Stimulated activated CD8-positive, alpha-beta memory T cell treated with anti-CD3 and anti-CD28 coated beads, Interleukin-7, amount 100 ng/mL, for 24 hours (primary cell): ENCODE measurements around the gene OR11G2.
"Not testable (repeated sequence)": the region's sequence is repeated elsewhere in the genome, so short reads cannot be mapped to it uniquely, and the experiment has no call there.

Experiments
- DNase-seq: peaks from one replicate; pipeline ENCODE4 v3.0.0-alpha.2; 2020; ENCODE audit warnings: low read depth

Gene OR11G2

GRCh38 chr14:20190596-20190995, at the start of gene OR11G2:
TSS of gene OR11G2 (plus strand) at chr14:20190896. CDS start at chr14:20197438, 6,542 bp downstream.
- no peak for DNase-seq

GRCh38 chr14:20143911-20144310, 46.8 kb upstream of the OR11G2 start:
- DNase-seq, result no peak

- no peak for DNase-seq
Observed at GRCh38 chr14:20144820-20145219, 45.9 kb upstream of the OR11G2 start.

GRCh38 chr14:20164462-20164861, 26.2 kb upstream of the OR11G2 start:
- no peak for DNase-seq

- no peak for DNase-seq
Observed at GRCh38 chr14:20167091-20167490, 23.6 kb upstream of the OR11G2 start.

DNA sequence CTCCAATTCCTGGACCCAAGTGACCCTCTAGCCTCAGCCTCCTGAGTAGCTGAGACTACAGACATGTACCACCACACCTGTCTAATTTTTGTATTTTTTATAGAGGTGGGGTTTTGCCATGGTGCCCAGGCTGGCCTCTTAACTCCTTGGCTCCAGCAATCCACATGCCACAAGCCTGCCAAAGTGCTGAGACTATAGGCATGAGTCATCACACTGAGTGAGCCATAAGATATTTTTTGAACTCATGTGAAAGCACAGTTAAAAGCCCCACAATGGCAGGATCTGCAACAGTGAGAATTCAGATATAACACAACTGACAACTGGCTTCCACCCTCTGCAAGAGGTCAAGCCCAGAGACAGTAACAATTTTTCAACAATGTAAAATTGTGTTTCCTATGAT, 20.8 kb upstream of the OR11G2 start:
- not testable (repeated sequence) for DNase-seq

DNA sequence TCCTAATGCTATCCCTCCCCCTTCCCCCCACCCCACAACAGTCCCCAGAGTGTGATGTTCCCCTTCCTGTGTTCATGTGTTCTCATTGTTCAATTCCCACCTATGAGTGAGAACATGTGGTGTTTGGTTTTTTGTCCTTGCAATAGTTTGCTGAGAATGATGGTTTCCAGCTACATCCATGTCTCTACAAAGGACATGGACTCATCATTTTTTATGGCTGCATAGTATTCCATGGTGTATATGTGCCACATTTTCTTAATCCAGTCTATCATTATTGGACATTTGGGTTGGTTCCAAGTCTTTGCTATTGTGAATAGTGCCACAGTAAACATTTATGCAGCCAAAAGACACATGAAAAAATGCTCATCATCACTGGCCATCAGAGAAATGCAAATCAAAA, 16.5 kb upstream of the OR11G2 start:
- DNase-seq, result not testable (repeated sequence)

GRCh38 chr14:20176330-20176729, 14.4 kb upstream of the OR11G2 start:
- no peak for DNase-seq

- DNase-seq, result no peak
Observed at GRCh38 chr14:20177433-20177974, 13.2 kb upstream of the OR11G2 start.

DNA sequence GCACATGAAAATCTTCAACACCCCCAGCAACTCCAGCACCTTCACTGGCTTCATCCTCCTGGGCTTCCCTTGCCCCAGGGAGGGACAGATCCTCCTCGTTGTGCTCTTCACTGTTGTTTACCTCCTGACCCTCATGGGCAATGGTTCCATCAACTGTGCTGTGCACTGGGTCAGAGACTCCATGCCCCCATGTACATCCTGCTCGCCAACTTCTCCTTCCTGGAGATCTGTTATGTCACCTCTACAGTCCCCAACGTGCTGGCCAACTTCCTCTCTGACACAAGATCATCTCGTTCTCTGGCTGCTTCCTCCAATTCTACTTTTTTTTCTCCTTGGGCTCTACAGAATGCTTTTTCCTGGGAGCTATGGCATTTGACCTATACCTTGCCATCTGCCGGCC, 11.5 kb upstream of the OR11G2 start:
- DNase-seq, result no peak

- no peak for DNase-seq
Observed at GRCh38 chr14:20179880-20180279, 10.8 kb upstream of the OR11G2 start.

DNA sequence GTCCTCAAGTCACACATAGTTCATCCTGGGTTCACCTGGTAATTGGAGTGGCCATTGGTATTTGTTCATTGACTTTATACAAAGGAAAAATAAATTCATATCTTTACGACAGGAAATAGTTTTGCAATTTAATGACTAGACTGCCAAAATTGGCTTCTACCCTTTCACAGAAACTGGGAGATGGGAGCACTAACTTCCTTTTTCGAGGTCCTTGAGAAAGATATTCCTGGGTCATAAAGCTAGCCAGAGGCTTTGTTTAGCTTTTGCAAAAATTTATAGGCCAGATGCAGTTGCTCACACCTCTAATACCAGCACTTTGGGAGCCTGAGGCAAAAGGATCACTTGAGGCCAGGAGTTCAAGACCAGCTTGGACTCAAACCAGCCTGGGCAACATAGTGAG, 10.2 kb upstream of the OR11G2 start:
- no peak for DNase-seq

DNA sequence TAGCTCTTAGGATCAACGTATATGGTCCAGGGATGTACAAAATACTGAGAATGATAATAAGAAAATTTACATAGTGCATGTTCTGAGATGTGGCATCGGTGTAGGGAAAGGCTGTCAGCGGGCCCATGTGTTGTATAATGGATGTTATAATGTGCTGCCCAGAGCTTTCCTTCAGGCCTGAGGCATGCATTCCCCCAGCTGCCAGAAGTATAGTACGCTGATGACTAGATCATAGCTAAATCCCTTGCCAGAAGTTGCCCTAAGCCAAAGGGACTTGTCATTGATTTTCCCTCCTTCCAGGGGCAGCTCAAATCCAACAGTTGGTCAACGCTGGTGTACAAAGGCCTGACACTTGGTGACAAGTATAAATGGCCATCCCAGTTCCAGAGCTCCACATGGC, 6.5 kb upstream of the OR11G2 start:
- DNase-seq, result no peak

DNA sequence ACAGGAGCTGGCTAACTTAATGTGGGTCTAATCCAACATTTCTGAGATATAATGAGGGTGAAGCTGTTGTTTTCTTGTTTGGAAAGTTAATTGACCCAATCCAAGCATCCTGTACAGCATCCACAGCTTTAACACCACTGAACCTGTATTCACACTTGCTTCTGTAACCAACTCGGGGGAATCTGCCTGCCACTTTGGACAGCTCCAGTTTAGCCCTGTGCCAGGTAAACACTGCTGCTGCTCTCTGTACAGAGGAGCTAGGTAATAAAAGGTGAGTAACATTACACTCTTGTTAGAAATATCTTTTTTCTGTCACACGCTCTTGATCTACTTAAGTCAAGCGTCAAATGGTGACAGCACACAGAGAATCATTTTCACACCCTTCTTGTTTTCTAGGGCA, 700 bp downstream of the OR11G2 start:
- DNase-seq, result no peak

- no peak for DNase-seq
Observed at GRCh38 chr14:20194101-20194500, 3.4 kb downstream of the OR11G2 start.

DNA sequence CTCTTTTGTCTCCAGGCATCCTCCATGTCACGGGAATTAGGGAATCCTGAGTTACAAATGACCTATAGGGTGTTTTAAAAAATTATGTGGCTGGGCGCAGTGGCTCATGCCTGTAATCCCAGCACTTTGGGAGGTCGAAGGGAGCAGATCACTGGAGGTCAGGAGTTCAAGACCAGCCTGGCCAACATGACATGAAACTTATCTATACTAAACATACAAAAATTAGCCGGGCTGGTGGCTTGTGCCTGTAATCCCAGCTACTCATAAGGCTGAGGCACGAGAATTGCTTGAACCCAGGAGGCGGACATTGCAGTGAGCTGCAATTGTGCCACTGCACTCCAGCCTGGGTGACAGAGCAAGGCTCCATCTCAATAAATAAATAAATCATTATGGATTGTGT, 4.5 kb downstream of the OR11G2 start:
- DNase-seq, result not testable (repeated sequence)

DNA sequence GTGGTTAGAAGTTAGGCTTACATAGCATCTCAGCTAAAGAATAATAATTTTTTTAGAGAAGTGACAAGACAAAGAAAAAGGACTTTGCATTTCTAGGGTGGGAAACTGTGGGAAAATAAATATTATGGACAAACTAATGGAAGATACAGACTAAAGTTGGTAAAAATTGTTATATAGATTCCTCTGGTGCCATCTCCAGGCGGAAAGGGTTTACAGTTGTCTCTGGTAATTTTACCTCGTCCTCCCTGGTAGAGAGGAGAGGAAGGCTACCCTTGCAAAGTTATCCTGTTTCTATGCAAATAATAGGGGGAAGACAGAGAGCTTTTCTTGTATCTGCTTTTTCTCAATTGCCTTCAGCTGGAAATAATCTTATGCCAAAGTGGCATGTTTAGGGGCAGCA, 5.2 kb downstream of the OR11G2 start:
- no peak for DNase-seq

DNA sequence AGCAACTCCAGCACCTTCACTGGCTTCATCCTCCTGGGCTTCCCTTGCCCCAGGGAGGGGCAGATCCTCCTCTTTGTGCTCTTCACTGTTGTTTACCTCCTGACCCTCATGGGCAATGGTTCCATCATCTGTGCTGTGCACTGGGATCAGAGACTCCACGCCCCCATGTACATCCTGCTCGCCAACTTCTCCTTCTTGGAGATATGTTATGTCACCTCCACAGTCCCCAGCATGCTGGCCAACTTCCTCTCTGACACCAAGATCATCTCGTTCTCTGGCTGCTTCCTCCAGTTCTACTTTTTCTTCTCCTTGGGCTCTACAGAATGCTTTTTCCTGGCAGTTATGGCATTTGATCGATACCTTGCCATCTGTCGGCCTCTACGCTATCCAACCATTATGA, 6.8 kb downstream of the OR11G2 start:
- no peak for DNase-seq

DNA sequence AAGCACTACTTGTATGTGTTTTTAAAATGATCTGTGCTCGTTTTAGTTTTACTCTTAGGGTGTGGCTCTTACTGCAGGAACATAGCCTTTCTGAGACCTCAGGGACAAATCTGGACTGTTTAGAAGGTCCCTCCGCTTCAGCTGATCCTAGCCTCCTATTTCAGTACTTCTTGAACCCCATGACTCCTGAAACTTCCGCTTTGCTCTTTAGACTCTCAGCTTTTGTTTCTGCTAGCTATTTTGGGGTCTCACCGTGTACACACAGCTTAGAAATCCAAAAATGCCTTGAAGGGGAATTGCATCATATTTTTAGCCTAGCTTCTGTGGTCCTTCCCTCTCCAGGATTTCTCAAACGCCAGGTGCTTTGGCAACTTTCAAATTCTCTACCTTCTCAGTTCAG, 8.3 kb downstream of the OR11G2 start:
- no peak for DNase-seq

- no peak for DNase-seq
Observed at GRCh38 chr14:20204721-20205120, 14.0 kb downstream of the OR11G2 start.

DNA sequence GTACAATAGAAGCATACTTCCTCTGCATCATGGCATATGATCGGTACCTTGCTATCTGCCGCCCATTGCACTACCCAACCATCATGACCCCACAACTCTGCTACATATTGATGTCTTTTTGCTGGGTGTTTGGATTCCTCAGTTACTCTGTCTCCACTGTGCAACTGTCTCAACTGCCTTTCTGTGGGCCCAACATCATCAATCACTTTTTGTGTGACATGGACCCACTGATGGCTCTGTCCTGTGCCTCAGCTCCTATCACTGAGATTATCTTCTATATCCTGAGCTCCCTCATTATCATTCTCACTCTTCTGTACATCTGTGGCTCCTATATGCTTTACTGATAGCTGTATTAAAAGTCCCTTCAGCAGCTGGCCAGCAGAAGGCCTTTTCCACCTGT, 18.9 kb downstream of the OR11G2 start:
- no peak for DNase-seq

DNA sequence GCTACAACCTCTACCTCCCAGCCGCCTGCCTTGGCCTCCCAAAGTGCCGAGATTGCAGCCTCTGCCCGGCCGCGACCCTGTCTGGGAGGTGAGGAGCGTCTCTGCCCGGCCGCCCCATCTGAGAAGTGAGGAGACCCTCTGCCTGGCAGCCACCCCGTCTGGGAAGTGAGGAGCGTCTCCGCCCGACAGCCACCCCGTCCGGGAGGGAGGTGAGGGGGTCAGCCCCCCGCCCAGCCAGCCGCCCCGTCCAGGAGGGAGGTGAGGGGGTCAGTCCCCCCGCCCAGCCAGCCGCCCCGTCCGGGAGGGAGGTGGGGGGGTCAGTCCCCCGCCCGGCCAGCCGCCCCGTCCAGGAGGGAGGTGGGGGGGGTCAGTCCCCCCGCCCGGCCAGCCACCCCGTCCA, 21.7 kb downstream of the OR11G2 start:
- DNase-seq, result not testable (repeated sequence)

DNA sequence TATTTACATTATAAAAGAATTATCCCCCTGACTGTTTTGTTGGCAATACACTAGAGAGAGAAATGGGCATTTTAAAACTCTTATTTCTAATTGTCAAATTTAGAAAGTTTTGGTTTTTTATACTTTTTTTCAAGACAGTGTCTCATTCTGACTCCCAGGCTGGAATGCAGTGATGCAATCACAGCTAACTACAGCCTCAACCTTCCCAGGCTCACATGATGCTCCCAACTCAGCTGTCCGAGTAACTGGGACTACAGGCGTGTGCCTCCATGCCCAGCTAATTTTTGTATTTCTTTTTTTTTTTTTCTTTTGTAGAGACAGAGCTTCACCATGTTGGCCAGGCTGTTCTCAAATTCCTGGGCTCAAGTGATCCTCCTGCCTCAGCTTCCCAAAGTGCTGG, 24.5 kb downstream of the OR11G2 start:
- no peak for DNase-seq

GRCh38 chr14:20219033-20219432, 28.3 kb downstream of the OR11G2 start:
- no peak for DNase-seq

DNA sequence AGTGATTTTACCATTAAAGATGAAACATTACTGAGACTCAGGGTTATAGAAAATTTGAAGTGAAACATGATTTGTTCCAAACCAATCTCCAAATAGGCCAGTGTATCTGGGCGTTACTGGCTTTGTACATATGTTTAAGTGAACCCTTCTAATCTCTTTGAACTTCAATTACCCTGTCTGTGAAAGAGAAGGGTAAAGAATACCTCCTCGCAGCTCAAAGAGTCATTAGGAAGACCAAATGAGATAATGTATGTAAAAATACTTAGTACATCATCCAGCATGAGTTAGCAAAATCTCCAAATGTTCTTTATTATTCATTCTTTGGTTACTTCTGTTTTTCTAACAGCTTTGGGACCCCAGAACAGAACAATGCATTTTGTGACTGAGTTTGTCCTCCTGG, 32.7 kb downstream of the OR11G2 start, which contains the start of gene OR11H6:
Gene OR11H6 (plus strand): TSS at position 301 of the 400 bp plus-strand sequence. CDS start 0 bp downstream, at position 301.
- DNase-seq, result no peak
